ENCODE measurements around the gene KRTAP19-6.

Gene KRTAP19-6

GRCh38 chr21:30541764-30542163 lies at the start of gene KRTAP19-6:
Gene KRTAP19-6, minus strand, starts transcription at chr21:30541864. Its CDS starts 31 bp downstream, at chr21:30541833.
- in situ Hi-C loops (cut with HindIII; ENCODE audit: low sequenced_read_pairs) = no loop called here
- no peak for DNase-seq (ENCODE audit: low read depth)
- TF ChIP-seq CTCF (IDR thresholded peaks at IDR 0.05; ENCODE audit: low read depth, low read length, missing control alignments) = no peak
- H3K4me3 ChIP-seq (ENCODE audit: low read depth, low read length) = no peak within 1 kb of the TSS

GRCh38 chr21:30590297-30590696 lies 48.6 kb upstream of the KRTAP19-6 start, which contains the start of gene KRTAP22-2:
Gene KRTAP22-2, minus strand, starts transcription at chr21:30590397.
- no peak for TF ChIP-seq CTCF (IDR thresholded peaks at IDR 0.05; ENCODE audit: low read depth, low read length, missing control alignments)
- H3K4me3 ChIP-seq (ENCODE audit: low read depth, low read length) = no peak within 1 kb of the TSS
- DNase-seq (ENCODE audit: low read depth) = no peak
- in situ Hi-C loops (cut with HindIII; ENCODE audit: low sequenced_read_pairs) = no loop called here

GRCh38 chr21:30582870-30583269 lies 41.2 kb upstream of the KRTAP19-6 start:
- DNase-seq (ENCODE audit: low read depth) = no peak
- H3K4me3 ChIP-seq (ENCODE audit: low read depth, low read length) = no peak overlapping the region
- no peak for TF ChIP-seq CTCF (IDR thresholded peaks at IDR 0.05; ENCODE audit: low read depth, low read length, missing control alignments)
- in situ Hi-C loops (cut with HindIII; ENCODE audit: low sequenced_read_pairs) = no loop called here

DNA sequence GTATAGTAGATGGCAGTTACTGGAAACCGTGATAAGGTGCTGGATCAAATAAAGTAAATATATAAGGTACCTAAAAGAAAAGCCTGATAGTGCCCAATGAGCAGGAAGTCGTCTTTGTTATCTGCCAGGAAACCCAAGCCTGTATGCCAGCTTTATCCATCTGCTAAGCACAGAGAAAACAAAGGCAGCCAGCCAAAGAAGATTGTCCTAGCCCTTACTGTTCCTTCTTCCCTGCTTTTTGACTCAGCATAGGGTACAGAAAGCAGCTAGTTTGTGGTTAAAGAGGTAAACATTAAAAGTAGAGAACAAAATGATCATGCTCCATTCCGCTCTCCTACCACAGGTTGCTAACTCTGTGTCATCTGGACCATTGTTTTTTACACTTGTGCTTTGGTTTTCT lies 38.5 kb upstream of the KRTAP19-6 start:
- H3K4me3 ChIP-seq (ENCODE audit: low read depth, low read length) = no peak overlapping the region
- TF ChIP-seq CTCF (IDR thresholded peaks at IDR 0.05; ENCODE audit: low read depth, low read length, missing control alignments) = no peak
- in situ Hi-C loops (cut with HindIII; ENCODE audit: low sequenced_read_pairs) = no loop called here
- no peak for DNase-seq (ENCODE audit: low read depth)

DNA sequence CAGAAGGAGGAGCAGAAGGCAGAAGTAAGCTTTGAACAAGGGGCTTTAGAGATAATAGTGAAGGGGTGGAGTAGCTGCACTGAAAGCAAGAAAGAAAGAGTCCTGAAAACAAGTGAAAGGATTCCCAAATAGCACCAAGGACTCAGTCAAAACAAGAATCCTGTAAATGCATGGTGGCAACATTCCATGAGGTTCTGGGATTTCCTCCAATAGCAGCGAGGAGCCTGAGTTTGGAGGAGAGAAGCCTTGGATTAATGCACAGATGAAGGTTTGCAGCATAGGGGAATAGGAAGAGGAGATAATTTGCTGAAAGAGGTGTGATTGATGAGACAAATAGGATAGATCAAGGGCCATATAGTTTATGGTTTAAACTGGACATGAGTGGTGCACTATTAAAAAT lies 37.7 kb upstream of the KRTAP19-6 start:
- TF ChIP-seq CTCF (IDR thresholded peaks at IDR 0.05; ENCODE audit: low read depth, low read length, missing control alignments) = no peak
- DNase-seq (ENCODE audit: low read depth) = no peak
- H3K4me3 ChIP-seq (ENCODE audit: low read depth, low read length) = no peak overlapping the region
- in situ Hi-C loops (cut with HindIII; ENCODE audit: low sequenced_read_pairs) = no loop called here

- no peak for TF ChIP-seq CTCF (IDR thresholded peaks at IDR 0.05; ENCODE audit: low read depth, low read length, missing control alignments)
- in situ Hi-C loops (cut with HindIII; ENCODE audit: low sequenced_read_pairs) = no loop called here
- no peak for DNase-seq (ENCODE audit: low read depth)
- no peak overlapping the region for H3K4me3 ChIP-seq (ENCODE audit: low read depth, low read length)
Observed at GRCh38 chr21:30577766-30578165, 36.1 kb upstream of the KRTAP19-6 start.

- no peak for DNase-seq (ENCODE audit: low read depth)
- in situ Hi-C loops (cut with HindIII; ENCODE audit: low sequenced_read_pairs) = no loop called here
- TF ChIP-seq CTCF (IDR thresholded peaks at IDR 0.05; ENCODE audit: low read depth, low read length, missing control alignments) = no peak
- H3K4me3 ChIP-seq (ENCODE audit: low read depth, low read length) = no peak overlapping the region
Observed at GRCh38 chr21:30567617-30568016, 26.0 kb upstream of the KRTAP19-6 start.

Data from astrocyte of the cerebellum (primary cell).